ENCODE measurements around the gene PIKFYVE.
A peak's percentile ranks its signal among the peaks of the same experiment; 100 is the strongest.

PIKFYVE gene

DNA sequence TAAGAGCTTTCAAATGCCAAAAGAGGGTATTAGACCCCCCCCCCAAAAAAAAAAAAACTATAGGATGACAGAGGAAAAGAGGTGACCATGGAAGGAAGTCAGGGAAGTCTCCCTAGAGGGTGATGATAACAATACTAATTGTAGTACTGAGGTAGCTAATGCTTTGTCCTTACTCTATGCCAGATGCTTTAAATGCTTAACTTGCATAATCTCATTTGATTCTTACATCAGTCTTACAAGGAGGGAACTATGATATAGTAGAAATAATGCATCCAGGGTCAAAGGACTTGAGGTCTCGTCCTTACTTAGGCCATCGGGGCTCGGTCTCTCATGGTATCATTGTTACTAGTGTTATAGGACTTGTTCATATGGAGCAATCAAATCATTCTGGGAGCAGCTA lies 20.3 kb upstream of the PIKFYVE start:
- Histone ChIP-seq H3K79me2 (ENCODE audit: control insufficient read depth, insufficient read depth, low read length) (peaks cover 2% of the 10 kb centered on the region), H3K27me3 (ENCODE audit: insufficient read depth, low read length, poor library complexity) (no peaks in the 10 kb centered on the region), H4K5ac (ENCODE audit: low read length) (no peak overlapping the region), H3K9ac (ENCODE audit: low read length) (no peak overlapping the region), H3K36me3 (ENCODE audit: control insufficient read depth, insufficient read depth, low read length) (peaks cover 19% of the 10 kb centered on the region), H3K4me2 (ENCODE audit: low read length) (no peak overlapping the region), H4K8ac (ENCODE audit: low read depth, low read length) (no peak overlapping the region), H2BK120ac (ENCODE audit: low read depth, low read length) (no peak overlapping the region), H3K4ac (ENCODE audit: low read depth, low read length) (no peak overlapping the region), H3K23ac (ENCODE audit: low read length) (no peak overlapping the region), H3K79me1 (ENCODE audit: low read length) (peaks cover 8% of the 10 kb centered on the region), H2BK5ac (ENCODE audit: low read length) (no peak overlapping the region), H3K27ac (ENCODE audit: low read depth, low read length) (no peak overlapping the region), H2BK15ac (replicated peaks; ENCODE audit: low read depth) (no peak overlapping the region), H3K18ac (ENCODE audit: low read length) (no peak overlapping the region), H3K4me1 (ENCODE audit: control insufficient read depth, low read depth, low read length) (no peaks in the 10 kb centered on the region), H3K4me3 (ENCODE audit: low read length) (no peak overlapping the region), H3K56ac (ENCODE audit: low read length) (no peak overlapping the region), H2AK5ac (ENCODE audit: low read length) (no peak overlapping the region)
- WGBS (ENCODE audit: extremely low coverage, insufficient coverage, low lambda C conversion rate), result no CpG with 5 or more reads among the region's 3 CpGs
- no peak for DNase-seq

DNA sequence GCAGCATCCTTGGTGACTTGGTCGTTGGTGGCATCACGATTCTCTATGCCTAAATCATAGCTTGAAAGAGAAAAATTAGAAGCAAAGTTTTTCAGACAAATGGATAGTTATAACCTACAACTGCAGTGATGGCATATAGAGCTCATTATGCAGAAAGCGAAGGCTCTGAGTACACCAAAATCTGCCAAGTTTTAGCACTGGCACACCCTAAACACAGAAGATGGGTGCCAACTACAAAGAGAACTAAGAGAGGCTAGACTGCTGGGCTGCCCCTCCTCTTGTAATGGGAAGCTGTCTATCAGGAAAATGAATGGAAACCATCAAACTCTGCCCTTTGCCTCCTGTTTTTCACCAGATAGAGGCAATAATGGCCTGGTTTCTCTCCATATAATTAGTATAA lies 17.5 kb upstream of the PIKFYVE start:
- H3K18ac ChIP-seq (ENCODE audit: low read length), result no peak overlapping the region
- H3K4ac ChIP-seq (ENCODE audit: low read depth, low read length), result no peak overlapping the region
- H2BK120ac ChIP-seq (ENCODE audit: low read depth, low read length), result no peak overlapping the region
- H2BK15ac ChIP-seq (replicated peaks; ENCODE audit: low read depth), result no peak overlapping the region
- no peak for DNase-seq
- no peak overlapping the region for H3K56ac ChIP-seq (ENCODE audit: low read length)
- peaks cover 22% of the 10 kb centered on the region for H3K79me2 ChIP-seq (ENCODE audit: control insufficient read depth, insufficient read depth, low read length)
- no peak overlapping the region for H3K23ac ChIP-seq (ENCODE audit: low read length)
- no peak overlapping the region for H4K8ac ChIP-seq (ENCODE audit: low read depth, low read length)
- H3K9ac ChIP-seq (ENCODE audit: low read length), result no peak overlapping the region
- no peak overlapping the region for H2BK5ac ChIP-seq (ENCODE audit: low read length)
- no peak overlapping the region for H3K27ac ChIP-seq (ENCODE audit: low read depth, low read length)
- no peak overlapping the region for H3K4me3 ChIP-seq (ENCODE audit: low read length)
- no CpG with 5 or more reads among the region's 3 CpGs for WGBS (ENCODE audit: extremely low coverage, insufficient coverage, low lambda C conversion rate)
- H2AK5ac ChIP-seq (ENCODE audit: low read length), result no peak overlapping the region
- no peaks in the 10 kb centered on the region for H3K27me3 ChIP-seq (ENCODE audit: insufficient read depth, low read length, poor library complexity)
- H4K5ac ChIP-seq (ENCODE audit: low read length), result no peak overlapping the region
- peaks cover 10% of the 10 kb centered on the region for H3K36me3 ChIP-seq (ENCODE audit: control insufficient read depth, insufficient read depth, low read length)
- peaks cover 2% of the 10 kb centered on the region for H3K4me1 ChIP-seq (ENCODE audit: control insufficient read depth, low read depth, low read length)
- H3K79me1 ChIP-seq (ENCODE audit: low read length), result peaks cover 12% of the 10 kb centered on the region
- no peak overlapping the region for H3K4me2 ChIP-seq (ENCODE audit: low read length)

DNA sequence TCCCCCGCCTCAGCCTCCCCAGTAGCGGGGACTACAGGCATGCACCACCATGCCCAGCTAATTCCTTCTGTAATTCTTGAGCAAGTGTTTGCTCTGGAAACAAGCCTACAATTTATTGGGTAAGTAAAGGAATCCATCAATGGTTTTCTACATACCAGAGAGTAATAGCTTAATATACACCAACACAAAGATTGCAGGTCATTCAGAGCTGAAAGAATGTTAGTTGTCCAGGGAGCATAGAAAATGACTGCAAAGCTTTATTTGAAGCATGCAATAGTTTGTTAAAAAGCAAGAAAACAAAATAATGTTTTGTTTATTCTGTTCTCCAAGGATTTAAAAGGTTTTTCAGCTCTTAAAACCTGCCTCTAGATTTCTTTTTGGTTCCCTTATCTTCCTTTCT lies 16.8 kb upstream of the PIKFYVE start:
- Histone ChIP-seq H2BK120ac (ENCODE audit: low read depth, low read length) (no peak overlapping the region), H3K9ac (ENCODE audit: low read length) (no peak overlapping the region), H3K4ac (ENCODE audit: low read depth, low read length) (no peak overlapping the region), H2BK5ac (ENCODE audit: low read length) (no peak overlapping the region), H3K79me1 (ENCODE audit: low read length) (peaks cover 12% of the 10 kb centered on the region), H3K27ac (ENCODE audit: low read depth, low read length) (no peak overlapping the region), H3K4me1 (ENCODE audit: control insufficient read depth, low read depth, low read length) (peaks cover 2% of the 10 kb centered on the region), H4K5ac (ENCODE audit: low read length) (no peak overlapping the region), H3K36me3 (ENCODE audit: control insufficient read depth, insufficient read depth, low read length) (peaks cover 10% of the 10 kb centered on the region), H3K23ac (ENCODE audit: low read length) (no peak overlapping the region), H3K56ac (ENCODE audit: low read length) (no peak overlapping the region), H4K8ac (ENCODE audit: low read depth, low read length) (no peak overlapping the region), H3K18ac (ENCODE audit: low read length) (no peak overlapping the region), H3K4me2 (ENCODE audit: low read length) (no peak overlapping the region), H3K79me2 (ENCODE audit: control insufficient read depth, insufficient read depth, low read length) (peaks cover 28% of the 10 kb centered on the region), H3K27me3 (ENCODE audit: insufficient read depth, low read length, poor library complexity) (no peaks in the 10 kb centered on the region), H2AK5ac (ENCODE audit: low read length) (no peak overlapping the region), H3K4me3 (ENCODE audit: low read length) (no peak overlapping the region), H2BK15ac (replicated peaks; ENCODE audit: low read depth) (no peak overlapping the region)
- no CpG with 5 or more reads among the region's 2 CpGs for WGBS (ENCODE audit: extremely low coverage, insufficient coverage, low lambda C conversion rate)
- DNase-seq, result no peak

DNA sequence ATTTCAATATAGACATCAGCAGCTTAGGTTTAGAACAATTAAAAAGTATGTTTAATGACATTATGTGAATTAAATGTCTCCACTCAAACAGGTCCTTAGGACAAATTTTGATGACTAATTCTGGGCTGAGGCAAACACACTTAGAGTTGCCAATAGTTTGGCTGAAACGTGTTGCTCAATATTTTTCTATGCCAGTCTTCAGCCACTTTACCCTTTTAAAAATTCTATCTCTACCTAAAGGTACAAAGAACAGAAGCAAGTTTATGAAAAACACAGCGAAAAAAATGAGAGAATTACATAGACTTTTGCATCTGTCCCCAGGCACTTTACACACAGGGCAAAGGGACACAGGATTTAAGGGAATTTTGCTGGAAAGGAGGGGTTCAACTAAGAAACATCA lies 15.7 kb upstream of the PIKFYVE start:
- Histone ChIP-seq H3K4me2 (ENCODE audit: low read length) (no peak overlapping the region), H3K56ac (ENCODE audit: low read length) (no peak overlapping the region), H3K9ac (ENCODE audit: low read length) (no peak overlapping the region), H3K4me1 (ENCODE audit: control insufficient read depth, low read depth, low read length) (peaks cover 2% of the 10 kb centered on the region), H4K8ac (ENCODE audit: low read depth, low read length) (no peak overlapping the region), H3K27ac (ENCODE audit: low read depth, low read length) (no peak overlapping the region), H3K18ac (ENCODE audit: low read length) (no peak overlapping the region), H4K5ac (ENCODE audit: low read length) (no peak overlapping the region), H3K79me1 (ENCODE audit: low read length) (peaks cover 16% of the 10 kb centered on the region), H2BK15ac (replicated peaks; ENCODE audit: low read depth) (no peak overlapping the region), H3K27me3 (ENCODE audit: insufficient read depth, low read length, poor library complexity) (no peaks in the 10 kb centered on the region), H2BK5ac (ENCODE audit: low read length) (no peak overlapping the region), H3K36me3 (ENCODE audit: control insufficient read depth, insufficient read depth, low read length) (peaks cover 10% of the 10 kb centered on the region), H3K23ac (ENCODE audit: low read length) (no peak overlapping the region), H2BK120ac (ENCODE audit: low read depth, low read length) (no peak overlapping the region), H3K79me2 (ENCODE audit: control insufficient read depth, insufficient read depth, low read length) (peaks cover 33% of the 10 kb centered on the region), H2AK5ac (ENCODE audit: low read length) (no peak overlapping the region), H3K4me3 (ENCODE audit: low read length) (no peak overlapping the region), H3K4ac (ENCODE audit: low read depth, low read length) (no peak overlapping the region)
- WGBS (ENCODE audit: extremely low coverage, insufficient coverage, low lambda C conversion rate), result no CpG with 5 or more reads among the region's 2 CpGs
- DNase-seq, result no peak

DNA sequence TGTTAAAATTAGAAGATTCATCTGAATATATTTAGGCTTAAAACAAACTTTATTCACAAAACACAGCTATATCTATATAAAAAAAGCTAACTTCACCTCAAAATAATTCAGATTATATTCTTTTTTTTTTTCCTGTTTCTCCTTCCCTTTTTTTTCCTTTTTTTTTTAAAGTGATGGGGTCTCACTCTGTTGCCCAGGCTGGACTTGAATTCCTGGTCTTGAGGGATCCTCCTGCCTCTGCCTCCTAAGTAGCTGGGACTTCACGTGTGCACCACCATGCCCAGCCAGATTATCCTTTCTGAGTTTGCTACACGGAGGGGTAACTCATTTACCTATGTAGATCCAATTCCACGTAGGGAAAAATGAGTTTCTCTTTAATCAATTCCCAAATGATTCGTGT lies 15.0 kb upstream of the PIKFYVE start:
- H3K23ac ChIP-seq (ENCODE audit: low read length), result no peak overlapping the region
- H3K27ac ChIP-seq (ENCODE audit: low read depth, low read length), result no peak overlapping the region
- H3K4ac ChIP-seq (ENCODE audit: low read depth, low read length), result no peak overlapping the region
- no peak overlapping the region for H4K8ac ChIP-seq (ENCODE audit: low read depth, low read length)
- H3K36me3 ChIP-seq (ENCODE audit: control insufficient read depth, insufficient read depth, low read length), result peaks cover 7% of the 10 kb centered on the region
- H2BK5ac ChIP-seq (ENCODE audit: low read length), result no peak overlapping the region
- H3K18ac ChIP-seq (ENCODE audit: low read length), result no peak overlapping the region
- H3K79me2 ChIP-seq (ENCODE audit: control insufficient read depth, insufficient read depth, low read length), result peaks cover 33% of the 10 kb centered on the region
- H3K4me1 ChIP-seq (ENCODE audit: control insufficient read depth, low read depth, low read length), result peaks cover 2% of the 10 kb centered on the region
- no peak overlapping the region for H3K4me3 ChIP-seq (ENCODE audit: low read length)
- H3K56ac ChIP-seq (ENCODE audit: low read length), result no peak overlapping the region
- no peak overlapping the region for H4K5ac ChIP-seq (ENCODE audit: low read length)
- no peak overlapping the region for H2BK120ac ChIP-seq (ENCODE audit: low read depth, low read length)
- H3K79me1 ChIP-seq (ENCODE audit: low read length), result peaks cover 16% of the 10 kb centered on the region
- H3K9ac ChIP-seq (ENCODE audit: low read length), result no peak overlapping the region
- no peak for DNase-seq
- no peaks in the 10 kb centered on the region for H3K27me3 ChIP-seq (ENCODE audit: insufficient read depth, low read length, poor library complexity)
- no CpG with 5 or more reads among the region's 4 CpGs for WGBS (ENCODE audit: extremely low coverage, insufficient coverage, low lambda C conversion rate)
- H3K4me2 ChIP-seq (ENCODE audit: low read length), result no peak overlapping the region
- no peak overlapping the region for H2AK5ac ChIP-seq (ENCODE audit: low read length)
- H2BK15ac ChIP-seq (replicated peaks; ENCODE audit: low read depth), result no peak overlapping the region

DNA sequence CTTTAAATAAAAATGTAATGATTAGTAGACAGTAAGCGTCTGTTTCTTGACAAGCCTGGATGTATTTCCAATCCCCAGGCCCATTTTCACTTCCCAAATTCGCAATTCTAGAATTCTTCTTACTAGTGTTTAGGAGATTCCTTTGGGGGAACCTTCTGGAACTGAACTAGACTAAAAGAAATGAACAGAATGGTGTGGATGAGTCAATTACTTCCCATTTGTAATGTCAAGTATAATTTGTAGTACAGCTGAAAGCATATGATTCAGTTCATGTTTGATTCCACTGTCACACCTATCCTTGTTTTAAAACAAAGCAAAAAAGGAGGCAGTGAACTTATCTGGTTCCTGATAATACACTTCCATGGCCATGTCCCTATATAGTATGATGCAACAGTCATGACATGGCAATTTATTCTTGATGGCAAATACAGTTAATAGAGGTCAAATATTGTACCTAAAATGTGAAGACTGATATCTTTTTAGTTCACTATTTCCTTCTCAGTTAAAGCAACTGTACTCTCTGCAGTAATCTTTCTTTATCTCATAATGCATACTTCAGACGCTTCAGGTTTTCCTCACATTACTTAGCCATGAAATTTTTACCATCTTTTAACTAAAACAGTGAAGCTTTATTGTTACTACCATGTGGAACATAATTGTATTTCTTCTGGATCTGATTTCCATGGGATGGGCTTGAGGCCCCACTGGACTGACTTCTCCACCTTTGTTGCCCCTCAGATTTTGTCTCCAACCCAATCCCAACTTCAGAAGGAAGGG lies 13.2 kb upstream of the PIKFYVE start:
- Histone ChIP-seq H2AK5ac (ENCODE audit: low read length) (no peak overlapping the region), H3K79me2 (ENCODE audit: control insufficient read depth, insufficient read depth, low read length) (peaks cover 33% of the 10 kb centered on the region), H3K56ac (ENCODE audit: low read length) (peak overlapping the region; percentile 81), H4K5ac (ENCODE audit: low read length) (no peak overlapping the region), H2BK5ac (ENCODE audit: low read length) (peak overlapping the region; percentile 64), H3K23ac (ENCODE audit: low read length) (no peak overlapping the region), H3K4me3 (ENCODE audit: low read length) (peak overlapping the region; percentile 88), H3K4me2 (ENCODE audit: low read length) (peak overlapping the region; percentile 73), H3K9ac (ENCODE audit: low read length) (peak overlapping the region; percentile 100), H3K27ac (ENCODE audit: low read depth, low read length) (no peak overlapping the region), H3K79me1 (ENCODE audit: low read length) (peaks cover 16% of the 10 kb centered on the region), H3K4ac (ENCODE audit: low read depth, low read length) (peak overlapping the region; percentile 86), H2BK120ac (ENCODE audit: low read depth, low read length) (no peak overlapping the region), H3K36me3 (ENCODE audit: control insufficient read depth, insufficient read depth, low read length) (peaks cover 5% of the 10 kb centered on the region), H3K4me1 (ENCODE audit: control insufficient read depth, low read depth, low read length) (peaks cover 2% of the 10 kb centered on the region), H2BK15ac (replicated peaks; ENCODE audit: low read depth) (no peak overlapping the region), H4K8ac (ENCODE audit: low read depth, low read length) (no peak overlapping the region), H3K18ac (ENCODE audit: low read length) (no peak overlapping the region), H3K27me3 (ENCODE audit: insufficient read depth, low read length, poor library complexity) (no peaks in the 10 kb centered on the region)
- WGBS (ENCODE audit: extremely low coverage, insufficient coverage, low lambda C conversion rate), result no CpG with 5 or more reads among the region's 3 CpGs
- no peak for DNase-seq
